GM10847 (cell line): ENCODE results near the gene MAP1LC3B2.

ENCODE experiments used
- POLR2A ChIP-seq: IDR thresholded peaks from 2 replicates; pipeline ENCODE4 v1.6.1; 2011; ENCODE audit not compliant: insufficient read length; ENCODE audit errors: extremely low read depth

MAP1LC3B2 gene

DNA sequence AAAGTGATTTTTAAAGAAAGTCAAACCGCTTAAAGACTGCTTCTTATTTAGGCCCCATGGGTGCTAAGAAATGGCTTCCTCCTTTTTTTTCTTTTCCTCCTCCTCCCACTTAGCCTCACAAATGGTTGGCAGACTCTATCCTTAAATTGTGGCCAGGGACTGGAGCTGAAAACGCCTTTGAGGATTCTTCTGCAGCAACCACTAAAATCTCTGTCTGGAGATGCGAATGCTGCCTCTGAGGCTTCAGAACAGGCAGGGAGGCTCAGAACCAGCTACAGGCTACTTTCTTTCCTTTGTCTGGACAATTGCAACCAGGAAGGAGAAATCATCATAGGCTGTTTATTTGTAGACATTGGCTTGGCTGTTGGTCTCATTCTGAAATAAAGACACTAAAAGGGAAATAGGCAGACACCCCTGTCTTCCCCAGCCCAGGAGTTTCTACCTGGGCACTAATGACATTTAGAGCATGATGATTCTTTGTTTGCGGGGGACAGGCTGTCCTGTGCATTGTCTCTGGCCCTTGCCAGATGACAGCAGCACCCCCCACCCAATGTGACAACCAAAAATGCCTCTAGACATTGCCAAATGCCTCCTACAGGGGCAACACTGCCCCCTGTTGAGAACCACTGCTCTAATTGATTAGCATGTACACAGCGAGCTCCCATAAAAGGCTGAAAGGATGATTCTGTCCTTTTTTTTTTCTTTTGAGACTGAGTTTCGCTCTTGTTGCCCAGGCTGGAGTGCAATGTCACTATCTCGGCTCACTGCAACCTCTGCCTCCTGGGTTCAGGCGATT is 50.3 kb downstream of the MAP1LC3B2 start:
- no peak for TF ChIP-seq POLR2A

- no peak for TF ChIP-seq POLR2A
These were observed 51.9 kb downstream of the MAP1LC3B2 start for GRCh38 chr12:116610971-116611541.

DNA sequence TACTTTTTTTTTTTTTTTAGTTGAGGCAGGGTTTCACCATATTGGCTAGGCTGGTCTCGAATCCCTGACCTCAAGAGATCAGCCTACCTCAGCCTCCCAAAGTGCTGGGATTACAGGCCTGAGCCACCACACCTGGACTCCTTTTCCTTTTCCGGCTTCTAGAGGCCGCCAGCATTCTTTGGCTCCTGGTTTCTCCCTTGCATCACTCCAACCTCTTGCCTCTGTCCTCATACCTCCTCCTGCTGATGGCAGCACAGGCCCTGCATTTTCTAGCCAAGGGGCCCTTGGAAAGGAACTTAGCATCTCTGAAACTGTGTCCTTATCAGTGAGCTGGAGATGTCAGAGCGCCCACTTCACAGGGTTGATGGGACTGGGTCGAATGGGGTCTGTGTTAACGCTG is 53.3 kb downstream of the MAP1LC3B2 start:
- no peak for TF ChIP-seq POLR2A

DNA sequence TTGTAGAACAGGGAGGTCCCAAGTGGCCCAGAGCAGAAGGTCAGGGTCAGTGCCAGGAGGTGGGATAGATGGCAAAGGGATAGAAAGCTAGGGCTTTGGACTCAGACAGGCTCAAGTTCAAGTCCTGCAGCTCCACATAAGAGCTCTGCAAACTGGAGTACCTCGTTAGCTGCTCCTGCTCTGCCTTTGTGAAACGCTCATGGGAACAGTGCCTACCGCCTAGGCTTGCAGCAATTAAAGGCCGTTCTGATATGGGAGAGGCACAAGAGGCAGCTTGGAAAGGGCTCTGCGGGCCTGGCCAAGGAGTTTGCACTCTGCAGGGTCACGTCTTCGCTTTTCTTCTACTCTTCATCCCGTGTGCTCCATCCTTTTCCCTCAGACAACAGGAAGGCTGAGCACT is 54.1 kb downstream of the MAP1LC3B2 start:
- TF ChIP-seq POLR2A, result no peak

GRCh38 chr12:116614194-116614915 is 55.2 kb downstream of the MAP1LC3B2 start:
- no peak for TF ChIP-seq POLR2A

DNA sequence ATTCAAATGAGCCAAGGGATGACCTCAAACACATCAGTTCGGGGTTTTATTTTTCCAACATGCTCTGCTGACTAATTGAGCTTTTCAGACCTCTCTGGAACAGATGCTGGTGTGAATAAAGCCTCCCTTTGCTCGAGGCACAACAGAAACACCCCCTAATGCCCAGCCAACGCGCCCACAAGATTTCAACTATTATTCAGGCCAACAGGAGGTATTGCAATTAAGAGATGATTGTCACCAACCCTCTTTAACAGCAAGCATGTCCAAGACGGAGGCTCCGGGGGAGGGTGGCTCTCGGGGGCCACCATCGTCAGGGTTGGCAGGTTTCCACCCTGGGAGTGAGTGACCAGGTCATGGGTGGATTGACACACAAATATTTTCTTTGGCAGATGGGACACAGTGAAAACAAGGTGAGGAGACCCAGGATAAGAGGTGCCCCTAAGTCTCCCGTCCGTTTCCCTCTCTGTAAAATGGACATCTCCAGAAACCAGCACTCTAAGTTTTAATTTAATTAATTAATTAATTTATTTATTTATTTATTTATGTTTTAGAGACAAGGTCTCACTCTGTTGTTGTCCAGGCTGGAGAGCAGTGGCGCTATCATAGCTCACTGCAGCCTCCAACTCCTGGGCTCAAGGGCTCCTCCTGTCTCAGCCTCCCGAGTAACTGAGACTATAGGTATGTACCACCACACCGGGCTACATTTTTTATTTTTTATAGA is 56.1 kb downstream of the MAP1LC3B2 start:
- no peak for TF ChIP-seq POLR2A

DNA sequence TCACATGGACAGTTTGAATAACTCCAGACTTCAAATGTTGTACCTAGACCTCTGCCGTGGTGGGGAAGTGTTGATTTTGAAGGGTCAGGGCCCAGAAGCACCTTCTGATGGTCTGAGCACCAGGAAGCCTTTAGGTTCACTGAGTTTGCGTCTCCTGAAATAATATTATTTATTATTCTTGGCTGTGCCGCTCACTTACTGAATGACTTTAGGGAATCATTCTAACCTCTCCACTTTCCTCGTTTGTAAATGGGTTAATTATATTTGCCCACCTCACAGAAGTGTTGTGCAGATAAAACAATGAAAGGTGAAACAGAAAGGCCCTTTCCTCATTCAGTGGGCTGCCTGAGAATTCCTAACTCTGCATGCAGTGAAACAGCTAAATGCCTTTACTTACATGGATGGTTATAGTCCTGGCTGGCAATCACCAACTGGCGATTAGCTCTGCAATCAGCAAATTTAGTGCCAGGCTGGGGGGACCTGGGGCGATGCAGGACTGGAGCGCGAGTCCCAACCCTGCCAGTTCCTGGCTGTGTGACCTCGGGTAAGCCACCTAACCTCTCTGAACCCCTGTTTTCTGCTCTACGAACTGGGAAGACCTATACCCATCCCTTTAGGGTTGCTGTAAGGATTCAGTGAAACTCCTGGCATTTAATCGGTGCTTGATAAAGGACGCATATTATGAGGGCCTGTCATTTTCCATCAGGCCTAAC is 57.5 kb downstream of the MAP1LC3B2 start:
- TF ChIP-seq POLR2A, result no peak

GRCh38 chr12:116619246-116619645 is 60.1 kb downstream of the MAP1LC3B2 start:
- no peak for TF ChIP-seq POLR2A

GRCh38 chr12:116620124-116620491 is 60.9 kb downstream of the MAP1LC3B2 start:
- TF ChIP-seq POLR2A, result no peak

GRCh38 chr12:116620492-116621191 is 61.5 kb downstream of the MAP1LC3B2 start:
- no peak for TF ChIP-seq POLR2A

DNA sequence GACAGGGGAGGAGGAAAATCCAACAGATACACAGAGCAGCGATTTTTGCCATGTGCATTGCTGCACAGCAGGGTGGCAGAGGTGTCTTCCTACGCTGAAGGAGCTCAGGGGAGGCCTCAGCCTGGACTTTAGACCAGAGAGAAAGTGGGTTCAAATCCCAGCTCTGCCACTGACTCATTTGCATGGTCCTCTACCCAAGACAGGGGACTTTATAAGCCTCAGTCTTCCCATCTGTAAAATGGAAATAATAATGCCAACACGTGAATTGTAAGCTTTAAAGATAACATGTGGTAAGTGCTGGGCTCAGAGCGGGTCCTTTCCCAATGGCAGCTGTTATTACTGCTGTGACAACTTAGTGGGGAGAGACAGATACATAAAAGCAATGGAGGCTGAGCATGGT is 62.0 kb downstream of the MAP1LC3B2 start:
- no peak for TF ChIP-seq POLR2A

DNA sequence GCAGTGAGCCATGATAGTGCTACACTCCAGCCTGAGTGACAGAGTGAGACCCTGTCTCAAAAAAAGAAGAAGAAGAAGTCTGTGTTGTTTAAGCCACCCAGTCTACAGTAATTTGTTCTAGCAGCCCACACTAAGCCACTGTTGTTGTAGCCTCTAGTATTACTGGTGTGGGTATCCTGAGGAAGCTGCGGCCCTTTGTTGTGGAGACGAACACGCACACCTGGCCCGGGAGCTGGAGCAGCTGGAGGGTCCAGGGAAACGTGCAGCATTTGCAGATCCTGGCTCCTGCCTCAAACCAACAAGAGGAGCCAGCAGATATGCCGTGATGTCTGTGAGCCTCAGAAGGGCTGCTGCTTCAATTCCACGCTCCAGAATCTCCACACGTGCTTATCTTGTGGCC is 65.3 kb downstream of the MAP1LC3B2 start:
- no peak for TF ChIP-seq POLR2A

GRCh38 chr12:116626153-116626552 is 67.0 kb downstream of the MAP1LC3B2 start:
- TF ChIP-seq POLR2A, result no peak
